ENCODE measurements around the gene EPHB1.

DNA sequence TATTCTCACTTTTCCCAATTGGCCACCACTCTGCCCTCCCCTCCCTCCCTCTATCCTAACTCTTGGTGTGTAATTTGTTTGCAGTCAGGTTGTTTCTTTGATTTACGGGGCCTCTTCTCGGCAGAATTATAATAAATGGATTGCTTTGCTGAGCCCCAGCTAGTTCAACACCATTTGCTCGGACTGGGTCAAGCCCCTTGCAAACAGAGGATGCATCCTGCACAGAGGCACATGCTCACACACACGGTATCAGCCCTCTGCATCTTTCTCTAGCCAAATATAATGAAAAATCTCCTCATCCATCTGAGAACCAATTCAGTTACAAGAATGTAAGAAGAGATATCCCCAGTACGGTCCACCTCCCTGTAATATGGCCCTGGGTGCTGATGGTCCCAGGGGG lies 97.7 kb downstream of the EPHB1 start:
- TF ChIP-seq POLR2A (IDR thresholded peaks at IDR 0.05): no peak
- TF ChIP-seq, protein P1, sequence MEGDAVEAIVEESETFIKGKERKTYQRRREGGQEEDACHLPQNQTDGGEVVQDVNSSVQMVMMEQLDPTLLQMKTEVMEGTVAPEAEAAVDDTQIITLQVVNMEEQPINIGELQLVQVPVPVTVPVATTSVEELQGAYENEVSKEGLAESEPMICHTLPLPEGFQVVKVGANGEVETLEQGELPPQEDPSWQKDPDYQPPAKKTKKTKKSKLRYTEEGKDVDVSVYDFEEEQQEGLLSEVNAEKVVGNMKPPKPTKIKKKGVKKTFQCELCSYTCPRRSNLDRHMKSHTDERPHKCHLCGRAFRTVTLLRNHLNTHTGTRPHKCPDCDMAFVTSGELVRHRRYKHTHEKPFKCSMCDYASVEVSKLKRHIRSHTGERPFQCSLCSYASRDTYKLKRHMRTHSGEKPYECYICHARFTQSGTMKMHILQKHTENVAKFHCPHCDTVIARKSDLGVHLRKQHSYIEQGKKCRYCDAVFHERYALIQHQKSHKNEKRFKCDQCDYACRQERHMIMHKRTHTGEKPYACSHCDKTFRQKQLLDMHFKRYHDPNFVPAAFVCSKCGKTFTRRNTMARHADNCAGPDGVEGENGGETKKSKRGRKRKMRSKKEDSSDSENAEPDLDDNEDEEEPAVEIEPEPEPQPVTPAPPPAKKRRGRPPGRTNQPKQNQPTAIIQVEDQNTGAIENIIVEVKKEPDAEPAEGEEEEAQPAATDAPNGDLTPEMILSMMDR (IDR thresholded peaks at IDR 0.05): no peak
